SJSA1 (cell line): ENCODE measurements around the gene TXN2. TPM values are rescaled to one million over a fixed set of nuclear protein-coding genes. Genes with fewer than 3 reads are reported as not detected.
A peak's percentile ranks its signal among the peaks of the same experiment; 100 is the strongest.

Source experiments
- DNase-seq, 2 experiments: peaks; one replicate each; pipeline ENCODE4 v3.0.0-alpha.2; 2015 to 2020; ENCODE audit warnings: low spot score in 2 of 2, low read depth in 1 of 2
- H3K27ac ChIP-seq: fragments of 250-450 bp; sonication (Bioruptor Pico); 2 replicates; pipeline ENCODE4 v1.5.1; 2020; ENCODE audit warnings: mild to moderate bottlenecking, moderate library complexity
- H3K27me3 ChIP-seq: fragments of 250-450 bp; sonication (Bioruptor Pico); replicated peaks from 2 replicates; pipeline ENCODE4 v1.5.1; 2020; ENCODE audit warnings: mild to moderate bottlenecking, moderate library complexity
- H3K36me3 ChIP-seq: fragments of 250-450 bp; sonication (Bioruptor Pico); 2 replicates; pipeline ENCODE4 v1.5.1; 2020; ENCODE audit warnings: mild to moderate bottlenecking
- H3K4me1 ChIP-seq: fragments of 250-450 bp; sonication (Bioruptor Pico); replicated peaks from 2 replicates; pipeline ENCODE4 v1.6.1; 2021; ENCODE audit warnings: mild to moderate bottlenecking
- H3K4me3 ChIP-seq: fragments of 250-450 bp; sonication (Bioruptor Pico); 2 replicates; pipeline ENCODE4 v1.5.1; 2020; ENCODE audit warnings: mild to moderate bottlenecking
- H3K9me3 ChIP-seq: fragments of 250-450 bp; sonication (Bioruptor Pico); replicated peaks from 2 replicates; pipeline ENCODE4 v1.5.1; 2020; ENCODE audit warnings: mild to moderate bottlenecking
- total RNA-seq: library from RNA; depleted of rRNA; stranded (reverse); fragments of >200 nt; shearing (Covaris generic); gene quantifications from 2 replicates; pipeline ENCODE4 v1.2.3, GENCODE V29; 2014

Gene TXN2
- total RNA-seq, 1 experiment from 2014 or later = 18.8 TPM

- Histone ChIP-seq H3K9me3 (peaks cover 9% of the 10 kb centered on the region), H3K27ac (no peak within 1 kb of the TSS), H3K27me3 (no peaks in the 10 kb centered on the region), H3K4me1 (peaks cover 15% of the 10 kb centered on the region), H3K36me3 (peaks cover 22% of the 10 kb centered on the region), H3K4me3 (peak within 1 kb of the TSS; percentile 46)
- DNase-seq = peak; percentile 79 to 82
Measured at GRCh38 chr22:36506637-36507517, 25.4 kb upstream of the TXN2 start, which contains the start of gene FOXRED2. Gene FOXRED2, minus strand, starts transcription at chr22:36507040. Its CDS starts 618 bp downstream, at chr22:36506422.

GRCh38 chr22:36505998-36506635 is 24.7 kb upstream of the TXN2 start:
- Histone ChIP-seq H3K9me3 (peaks cover 9% of the 10 kb centered on the region), H3K36me3 (peaks cover 14% of the 10 kb centered on the region), H3K4me3 (peak overlapping the region; percentile 46), H3K27me3 (no peaks in the 10 kb centered on the region), H3K4me1 (peaks cover 15% of the 10 kb centered on the region), H3K27ac (no peak overlapping the region)
- DNase-seq = no peak

- Histone ChIP-seq H3K36me3 (peaks cover 4% of the 10 kb centered on the region; the same call in 1 of the 2 replicates), H3K9me3 (no peaks in the 10 kb centered on the region; the same call in 1 of the 2 replicates), H3K27ac (no peak overlapping the region), H3K4me1 (no peaks in the 10 kb centered on the region), H3K4me3 (no peak overlapping the region), H3K27me3 (no peaks in the 10 kb centered on the region)
- DNase-seq = no peak
Measured at GRCh38 chr22:36497910-36498665, 16.6 kb upstream of the TXN2 start.

- 0 out of 2 replicates have a peak, but pooled peaks cover 3% of the 10 kb centered on the region for H3K4me1 ChIP-seq
- peaks cover 11% of the 10 kb centered on the region for H3K36me3 ChIP-seq
Measured at GRCh38 chr22:36493690-36494110, 12.3 kb upstream of the TXN2 start.

GRCh38 chr22:36492109-36492508 is 10.7 kb upstream of the TXN2 start:
- Histone ChIP-seq H3K27ac (no peak overlapping the region), H3K27me3 (no peaks in the 10 kb centered on the region), H3K4me1 (0 out of 2 replicates have a peak, but pooled peaks cover 3% of the 10 kb centered on the region), H3K36me3 (peaks cover 11% of the 10 kb centered on the region), H3K4me3 (no peak overlapping the region), H3K9me3 (no peaks in the 10 kb centered on the region; the same call in 1 of the 2 replicates)
- DNase-seq = no peak

More at GRCh38 chr22:36493690-36494110, 12.3 kb upstream of the TXN2 start:
- Histone ChIP-seq H3K4me3 (no peak overlapping the region), H3K27me3 (no peaks in the 10 kb centered on the region), H3K27ac (no peak overlapping the region), H3K9me3 (no peaks in the 10 kb centered on the region; the same call in 1 of the 2 replicates)
- no peak for DNase-seq

- Histone ChIP-seq H3K4me1 (0 out of 2 replicates have a peak, but pooled peaks cover 3% of the 10 kb centered on the region), H3K27me3 (no peaks in the 10 kb centered on the region), H3K9me3 (no peaks in the 10 kb centered on the region; the same call in 1 of the 2 replicates), H3K27ac (no peak overlapping the region), H3K36me3 (peaks cover 11% of the 10 kb centered on the region), H3K4me3 (no peak overlapping the region)
- DNase-seq = no peak
Measured at GRCh38 chr22:36491155-36491554, 9.7 kb upstream of the TXN2 start.

- Histone ChIP-seq H3K9me3 (no peaks in the 10 kb centered on the region; the same call in 1 of the 2 replicates), H3K27me3 (no peaks in the 10 kb centered on the region), H3K27ac (no peak overlapping the region), H3K4me3 (no peak overlapping the region), H3K4me1 (peaks cover 5% of the 10 kb centered on the region), H3K36me3 (peaks cover 6% of the 10 kb centered on the region)
- peak; percentile 60 to 80 for DNase-seq
Measured at GRCh38 chr22:36486619-36487384, 5.4 kb upstream of the TXN2 start.

GRCh38 chr22:36480941-36481392 is 473 bp downstream of the TXN2 start:
- Histone ChIP-seq H3K27ac (peak overlapping the region; percentile 100), H3K4me3 (peak overlapping the region; percentile 80), H3K4me1 (peaks cover 16% of the 10 kb centered on the region), H3K36me3 (peaks cover 42% of the 10 kb centered on the region), H3K27me3 (no peaks in the 10 kb centered on the region), H3K9me3 (no peaks in the 10 kb centered on the region)
- no peak for DNase-seq

GRCh38 chr22:36478966-36479365 is 2.5 kb downstream of the TXN2 start:
- DNase-seq = no peak
- Histone ChIP-seq H3K27ac (no peak overlapping the region), H3K4me3 (no peak overlapping the region), H3K36me3 (peaks cover 62% of the 10 kb centered on the region), H3K4me1 (peaks cover 16% of the 10 kb centered on the region), H3K27me3 (no peaks in the 10 kb centered on the region), H3K9me3 (no peaks in the 10 kb centered on the region)

GRCh38 chr22:36475341-36475740 is 6.1 kb downstream of the TXN2 start:
- H3K4me1 ChIP-seq = peaks cover 29% of the 10 kb centered on the region
- H3K36me3 ChIP-seq = peaks cover 90% of the 10 kb centered on the region
- no peaks in the 10 kb centered on the region for H3K27me3 ChIP-seq
- no peaks in the 10 kb centered on the region for H3K9me3 ChIP-seq
- no peak overlapping the region for H3K4me3 ChIP-seq
- no peak overlapping the region for H3K27ac ChIP-seq
- no peak for DNase-seq

- peaks cover 68% of the 10 kb centered on the region for H3K36me3 ChIP-seq
- H3K27me3 ChIP-seq = no peaks in the 10 kb centered on the region
- 0 out of 2 replicates have a peak overlapping the region, but pooled peaks have one; percentile 54 for H3K27ac ChIP-seq
- no peak overlapping the region for H3K4me3 ChIP-seq
- H3K9me3 ChIP-seq = no peaks in the 10 kb centered on the region
- no peak for DNase-seq
- H3K4me1 ChIP-seq = peaks cover 52% of the 10 kb centered on the region
Measured at GRCh38 chr22:36472689-36473088, 8.8 kb downstream of the TXN2 start.

- H3K9me3 ChIP-seq = no peaks in the 10 kb centered on the region
- peaks cover 65% of the 10 kb centered on the region for H3K4me1 ChIP-seq
- DNase-seq = peak; percentile 57 to 80
- H3K36me3 ChIP-seq = peaks cover 66% of the 10 kb centered on the region
- H3K27ac ChIP-seq = peak overlapping the region; percentile 54
- H3K4me3 ChIP-seq = no peak overlapping the region
- no peaks in the 10 kb centered on the region for H3K27me3 ChIP-seq
Measured at GRCh38 chr22:36471341-36471821, 10.1 kb downstream of the TXN2 start.
